Measurements from ENCODE around the gene LIPC. TPM values are rescaled to one million over a fixed set of nuclear protein-coding genes. Genes with fewer than 3 reads are reported as not detected.

Gene LIPC
- total RNA-seq, 1 donor from 2014 or later = not detected

DNA sequence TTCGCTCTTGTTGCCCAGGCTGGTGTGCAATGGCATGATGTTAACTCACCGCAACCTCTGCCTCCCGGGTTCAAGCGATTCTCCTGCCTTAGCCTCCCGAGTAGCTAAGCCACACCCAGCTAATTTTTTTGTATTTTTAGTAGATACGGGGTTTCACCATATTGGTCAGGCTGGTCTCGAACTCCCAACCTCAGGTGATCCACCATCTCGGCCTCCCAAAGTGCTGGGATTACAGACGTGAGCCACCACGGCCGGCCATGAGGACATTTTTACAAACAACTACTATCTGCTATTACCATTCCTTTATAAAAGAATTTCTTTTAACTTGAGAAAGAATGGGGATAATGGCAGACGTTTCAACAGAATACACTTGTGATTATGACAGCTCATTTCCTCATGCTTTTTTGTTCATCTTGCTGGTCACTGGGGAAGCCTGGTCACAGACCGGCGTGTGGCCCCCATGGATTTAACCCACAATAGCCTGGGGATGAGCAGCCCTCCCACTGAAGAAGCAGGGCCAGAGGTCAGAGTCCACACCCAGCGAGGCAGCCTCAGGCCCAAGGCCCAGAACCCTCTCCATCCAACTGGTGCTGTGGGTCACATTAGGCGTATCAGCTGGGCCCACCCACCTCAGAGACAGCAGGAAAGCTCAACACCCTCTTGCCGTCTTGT is 112.0 kb downstream of the LIPC start:
- Mint-ChIP-seq H3K27me3 (ENCODE audit: unreplicated experiment) (no peaks in the 10 kb centered on the region), H3K27ac (ENCODE audit: unreplicated experiment) (no peak overlapping the region), H3K36me3 (ENCODE audit: unreplicated experiment) (peaks cover 2% of the 10 kb centered on the region), H3K9me3 (ENCODE audit: unreplicated experiment) (no peaks in the 10 kb centered on the region), H3K4me3 (ENCODE audit: unreplicated experiment) (no peak overlapping the region), H3K4me1 (ENCODE audit: unreplicated experiment) (peaks cover 22% of the 10 kb centered on the region)
- TF ChIP-seq, protein P1, sequence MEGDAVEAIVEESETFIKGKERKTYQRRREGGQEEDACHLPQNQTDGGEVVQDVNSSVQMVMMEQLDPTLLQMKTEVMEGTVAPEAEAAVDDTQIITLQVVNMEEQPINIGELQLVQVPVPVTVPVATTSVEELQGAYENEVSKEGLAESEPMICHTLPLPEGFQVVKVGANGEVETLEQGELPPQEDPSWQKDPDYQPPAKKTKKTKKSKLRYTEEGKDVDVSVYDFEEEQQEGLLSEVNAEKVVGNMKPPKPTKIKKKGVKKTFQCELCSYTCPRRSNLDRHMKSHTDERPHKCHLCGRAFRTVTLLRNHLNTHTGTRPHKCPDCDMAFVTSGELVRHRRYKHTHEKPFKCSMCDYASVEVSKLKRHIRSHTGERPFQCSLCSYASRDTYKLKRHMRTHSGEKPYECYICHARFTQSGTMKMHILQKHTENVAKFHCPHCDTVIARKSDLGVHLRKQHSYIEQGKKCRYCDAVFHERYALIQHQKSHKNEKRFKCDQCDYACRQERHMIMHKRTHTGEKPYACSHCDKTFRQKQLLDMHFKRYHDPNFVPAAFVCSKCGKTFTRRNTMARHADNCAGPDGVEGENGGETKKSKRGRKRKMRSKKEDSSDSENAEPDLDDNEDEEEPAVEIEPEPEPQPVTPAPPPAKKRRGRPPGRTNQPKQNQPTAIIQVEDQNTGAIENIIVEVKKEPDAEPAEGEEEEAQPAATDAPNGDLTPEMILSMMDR (IDR thresholded peaks at IDR 0.05) = no peak
- DNase-seq (ENCODE audit: extremely low spot score, unreplicated experiment) = no peak

DNA sequence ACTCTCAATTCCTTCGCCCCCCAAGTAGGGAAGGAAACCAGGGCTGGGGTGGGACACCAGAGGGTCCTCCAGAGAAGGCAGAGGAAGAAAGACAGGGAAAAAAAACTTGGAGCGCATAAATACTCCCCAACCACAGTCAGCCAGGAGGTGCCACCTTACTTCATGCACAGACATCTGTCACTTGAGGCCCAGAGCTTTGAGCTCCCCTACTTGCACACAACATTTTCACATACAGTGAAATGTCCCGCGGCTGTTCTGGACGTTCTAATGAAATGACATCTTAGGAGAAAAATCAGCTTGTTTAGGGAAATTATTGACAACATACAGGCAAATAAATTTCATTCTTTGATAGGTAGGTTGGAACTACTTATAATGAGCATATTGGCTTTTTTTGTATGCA is 113.0 kb downstream of the LIPC start:
- no peak overlapping the region for H3K27ac Mint-ChIP-seq (ENCODE audit: unreplicated experiment)
- H3K27me3 Mint-ChIP-seq (ENCODE audit: unreplicated experiment) = no peaks in the 10 kb centered on the region
- TF ChIP-seq, protein P1 (IDR thresholded peaks at IDR 0.05) = no peak
- no peaks in the 10 kb centered on the region for H3K9me3 Mint-ChIP-seq (ENCODE audit: unreplicated experiment)
- H3K4me1 Mint-ChIP-seq (ENCODE audit: unreplicated experiment) = peaks cover 22% of the 10 kb centered on the region
- DNase-seq (ENCODE audit: extremely low spot score, unreplicated experiment) = no peak
- no peak overlapping the region for H3K4me3 Mint-ChIP-seq (ENCODE audit: unreplicated experiment)
- no peaks in the 10 kb centered on the region for H3K36me3 Mint-ChIP-seq (ENCODE audit: unreplicated experiment)

DNA sequence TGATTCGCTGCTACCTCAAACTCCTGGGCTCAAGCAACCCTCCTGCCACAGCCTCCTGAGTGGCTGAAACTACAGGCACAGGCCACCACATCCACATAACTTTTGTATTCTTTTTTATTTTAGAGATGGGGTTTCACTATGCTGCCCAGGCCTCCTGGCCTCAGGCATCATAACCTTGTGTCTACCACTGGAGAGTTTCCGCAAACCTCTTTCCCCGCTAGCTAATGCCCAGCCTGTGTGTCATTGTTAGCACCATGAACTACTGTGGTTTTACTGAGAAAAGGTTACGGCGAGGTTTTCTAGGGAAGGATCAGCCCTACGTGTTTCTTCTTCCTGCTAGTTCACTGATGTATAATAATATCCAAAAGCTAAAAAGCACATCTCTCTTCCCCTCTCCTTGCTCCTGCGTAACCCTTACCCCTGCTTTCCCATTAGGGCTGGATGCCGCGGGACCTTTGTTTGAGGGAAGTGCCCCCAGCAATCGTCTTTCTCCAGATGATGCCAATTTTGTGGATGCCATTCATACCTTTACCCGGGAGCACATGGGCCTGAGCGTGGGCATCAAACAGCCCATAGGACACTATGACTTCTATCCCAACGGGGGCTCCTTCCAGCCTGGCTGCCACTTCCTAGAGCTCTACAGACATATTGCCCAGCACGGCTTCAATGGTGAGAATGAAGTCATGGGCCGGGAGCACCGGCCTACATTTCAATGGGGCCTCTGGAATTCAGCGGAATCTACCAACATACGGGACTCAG is 113.7 kb downstream of the LIPC start:
- no peaks in the 10 kb centered on the region for H3K27me3 Mint-ChIP-seq (ENCODE audit: unreplicated experiment)
- H3K9me3 Mint-ChIP-seq (ENCODE audit: unreplicated experiment) = no peaks in the 10 kb centered on the region
- no peak overlapping the region for H3K27ac Mint-ChIP-seq (ENCODE audit: unreplicated experiment)
- H3K36me3 Mint-ChIP-seq (ENCODE audit: unreplicated experiment) = no peaks in the 10 kb centered on the region
- TF ChIP-seq, protein P1 (IDR thresholded peaks at IDR 0.05) = no peak
- peaks cover 22% of the 10 kb centered on the region for H3K4me1 Mint-ChIP-seq (ENCODE audit: unreplicated experiment)
- H3K4me3 Mint-ChIP-seq (ENCODE audit: unreplicated experiment) = no peak overlapping the region
- DNase-seq (ENCODE audit: extremely low spot score, unreplicated experiment) = peak; percentile 40

DNA sequence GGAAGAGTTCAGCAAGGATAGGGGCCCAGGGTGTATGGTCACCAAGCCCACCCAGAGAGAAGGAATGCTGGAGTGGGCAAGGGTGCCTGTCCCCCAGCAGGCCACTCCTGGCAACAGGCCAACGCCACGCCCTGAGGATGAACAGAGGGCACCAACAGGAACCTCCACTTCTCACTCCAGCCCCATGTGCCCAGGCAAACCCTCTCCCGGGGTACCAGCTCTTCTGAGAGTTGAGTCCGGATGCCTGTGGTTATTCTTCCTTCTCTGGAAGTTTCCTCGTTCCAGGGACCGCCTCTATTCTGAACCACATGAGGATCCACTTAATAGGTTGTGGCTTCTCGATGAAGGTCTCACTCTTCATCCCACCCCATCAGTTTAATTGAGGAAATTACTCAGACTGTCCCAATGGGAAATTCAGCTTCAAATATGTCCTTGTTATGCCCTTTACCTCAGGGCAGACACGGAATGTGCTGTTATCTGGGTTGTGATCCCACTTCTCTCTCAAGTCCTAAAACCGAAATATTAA is 114.3 kb downstream of the LIPC start:
- TF ChIP-seq, protein P1 (IDR thresholded peaks at IDR 0.05) = no peak
- peak; percentile 81 for DNase-seq (ENCODE audit: extremely low spot score, unreplicated experiment)
- Mint-ChIP-seq H3K4me1 (ENCODE audit: unreplicated experiment) (peaks cover 24% of the 10 kb centered on the region), H3K27ac (ENCODE audit: unreplicated experiment) (no peak overlapping the region), H3K9me3 (ENCODE audit: unreplicated experiment) (no peaks in the 10 kb centered on the region), H3K27me3 (ENCODE audit: unreplicated experiment) (no peaks in the 10 kb centered on the region), H3K4me3 (ENCODE audit: unreplicated experiment) (no peak overlapping the region), H3K36me3 (ENCODE audit: unreplicated experiment) (no peaks in the 10 kb centered on the region)
